ENCODE results near the gene MTERF1.

MTERF1 gene

GRCh38 chr7:91837397-91838070, 43.0 kb downstream of the MTERF1 start:
- no peak for TF ChIP-seq CTCF (IDR thresholded peaks at IDR 0.05; ENCODE audit: insufficient read depth, low read length, missing control alignments)
- ChIA-PET POLR2A (no interaction called here), CTCF (no interaction called here)
- no peak for DNase-seq (ENCODE audit: low read depth, low spot score)
- H3K4me3 ChIP-seq (ENCODE audit: low read depth, low read length), result no peak overlapping the region

DNA sequence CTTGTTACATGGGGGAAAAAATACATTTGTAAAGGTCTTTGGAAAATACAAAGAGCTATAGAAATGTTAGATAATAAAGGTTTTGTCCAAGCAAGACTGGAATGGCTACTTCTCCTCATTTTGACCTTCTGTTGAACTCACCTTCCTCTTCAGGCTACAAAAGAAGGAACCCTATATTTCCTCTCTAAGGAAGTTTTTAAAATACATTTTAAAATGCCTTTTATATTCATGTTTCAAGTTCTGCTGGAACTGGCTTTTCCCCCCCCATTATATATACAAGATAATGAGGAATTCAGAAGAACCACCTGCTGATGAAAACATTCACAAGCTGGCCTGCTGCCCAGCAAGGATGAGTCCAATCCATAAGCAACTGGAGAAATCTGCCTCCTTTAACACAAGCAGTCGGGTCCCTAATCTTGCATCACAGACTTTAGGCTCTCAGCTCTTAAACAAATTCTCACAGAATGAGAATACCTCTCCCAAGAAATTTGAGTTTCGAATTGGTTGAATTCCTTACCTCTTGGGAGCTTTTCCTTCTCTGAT, 44.6 kb downstream of the MTERF1 start:
- POLR2A ChIA-PET, result no interaction called here

DNA sequence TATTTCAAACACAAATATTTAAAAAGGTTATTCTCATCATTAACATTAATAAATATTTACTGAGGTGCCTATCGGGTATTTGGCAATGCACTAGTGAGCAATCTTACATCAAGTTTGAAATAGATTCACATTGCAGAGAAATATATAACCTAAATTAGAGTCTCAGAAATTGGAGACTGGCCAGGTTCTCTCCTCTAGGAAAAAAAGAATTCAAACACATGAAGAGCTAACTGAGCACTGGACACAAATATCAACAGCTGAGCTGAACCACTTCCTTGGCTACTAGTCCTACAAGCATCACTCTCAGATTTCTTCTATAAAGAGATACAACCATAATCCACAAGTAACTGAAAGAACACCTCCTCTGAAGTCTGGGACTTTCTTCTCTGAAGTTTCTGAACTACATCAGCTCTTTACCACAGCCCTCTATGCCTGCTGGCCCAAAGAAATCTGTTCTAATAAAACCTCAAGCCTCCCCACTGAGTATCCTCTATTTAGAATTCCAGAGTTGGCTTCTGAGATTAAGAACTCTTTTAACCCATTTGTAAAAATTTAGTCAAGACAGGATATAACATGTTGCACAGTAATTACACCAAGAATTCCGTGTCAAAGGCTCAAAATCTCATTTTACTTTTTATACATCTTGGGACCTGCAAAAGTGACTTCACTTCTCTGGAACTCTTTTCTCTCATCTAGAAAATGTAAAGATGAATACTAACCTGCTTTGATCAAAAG, 45.2 kb downstream of the MTERF1 start:
- POLR2A ChIA-PET, result no interaction called here
- TF ChIP-seq CTCF (IDR thresholded peaks at IDR 0.05; ENCODE audit: insufficient read depth, low read length, missing control alignments), result no peak
- CTCF ChIA-PET, result interaction anchor here (0.6 to 2.4 kb wide), 5 partner anchors 8 to 613 kb away, joined by 3 to 7 read pairs (median 4); partner anchors contain the start of gene GATAD1

More for the DNA sequence above, 44.6 kb downstream of the MTERF1 start:
- no peak for TF ChIP-seq CTCF (IDR thresholded peaks at IDR 0.05; ENCODE audit: insufficient read depth, low read length, missing control alignments)
- CTCF ChIA-PET, result interaction anchor here (1.2 to 2.4 kb wide), 2 partner anchors 44 to 612 kb away, joined by 4 to 7 read pairs; partner anchors contain the start of gene GATAD1
- DNase-seq (ENCODE audit: low read depth, low spot score), result no peak
- H3K4me3 ChIP-seq (ENCODE audit: low read depth, low read length), result no peak overlapping the region

GRCh38 chr7:91832493-91833045, 47.9 kb downstream of the MTERF1 start:
- ChIA-PET POLR2A (interaction anchor here (0.6 kb wide), 1 partner anchor 14 kb away, joined by 3 read pairs; no protein-coding TSS in a partner anchor), CTCF (interaction anchor here (0.7 to 4.7 kb wide), 6 partner anchors 9 to 663 kb away, joined by 3 to 42 read pairs (median 4); partner anchors contain the start of gene GATAD1)
- H3K4me3 ChIP-seq (ENCODE audit: low read depth, low read length), result no peak overlapping the region
- TF ChIP-seq CTCF (IDR thresholded peaks at IDR 0.05; ENCODE audit: insufficient read depth, low read length, missing control alignments), result no peak
- no peak for DNase-seq (ENCODE audit: low read depth, low spot score)

More for the DNA sequence above, 45.2 kb downstream of the MTERF1 start:
- DNase-seq (ENCODE audit: low read depth, low spot score), result no peak
- no peak overlapping the region for H3K4me3 ChIP-seq (ENCODE audit: low read depth, low read length)

DNA sequence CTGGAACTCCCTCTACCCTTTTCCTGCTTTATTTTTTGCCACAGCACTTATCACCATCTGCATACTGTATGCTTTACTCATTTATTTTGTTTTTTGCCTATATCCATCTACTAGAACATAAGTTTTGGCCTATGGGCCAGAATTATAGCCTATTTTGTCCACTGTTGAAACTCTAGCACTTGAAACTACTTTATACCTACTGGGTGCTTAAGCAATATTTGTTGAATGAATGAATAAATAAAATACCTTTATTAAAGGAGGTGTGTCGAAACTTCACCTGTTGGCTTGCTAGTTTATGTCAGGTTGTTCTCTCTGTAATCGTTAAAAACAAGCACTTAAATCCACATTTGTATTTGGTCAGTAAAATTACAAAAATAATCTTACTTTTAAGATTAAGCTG, 53.3 kb downstream of the MTERF1 start:
- no peak for TF ChIP-seq CTCF (IDR thresholded peaks at IDR 0.05; ENCODE audit: insufficient read depth, low read length, missing control alignments)
- no peak for DNase-seq (ENCODE audit: low read depth, low spot score)
- no peak overlapping the region for H3K4me3 ChIP-seq (ENCODE audit: low read depth, low read length)
- ChIA-PET POLR2A (no interaction called here), CTCF (interaction anchor here (0.5 to 1.0 kb wide), 2 partner anchors 11 to 119 kb away, joined by 3 read pairs; no protein-coding TSS in a partner anchor)

DNA sequence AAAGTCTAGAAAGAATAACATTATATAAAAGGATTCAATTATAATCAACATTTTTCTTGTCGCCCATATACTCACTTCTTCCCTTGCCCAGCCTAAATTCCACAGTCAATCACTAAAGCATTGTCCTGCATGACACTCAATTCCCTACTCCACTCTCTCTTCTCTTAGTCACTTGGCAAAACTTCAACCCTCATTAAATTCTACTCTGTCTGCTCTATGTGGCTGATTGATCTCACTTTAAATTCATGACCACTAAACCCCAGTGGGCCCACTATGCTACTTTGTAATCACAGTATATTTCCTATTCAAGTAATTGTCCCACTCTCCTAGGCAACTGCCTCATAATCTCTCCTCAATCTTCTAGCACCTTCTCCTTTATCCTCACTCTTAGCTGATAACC, 54.1 kb downstream of the MTERF1 start:
- ChIA-PET POLR2A (no interaction called here), CTCF (no interaction called here)
- TF ChIP-seq CTCF (IDR thresholded peaks at IDR 0.05; ENCODE audit: insufficient read depth, low read length, missing control alignments), result no peak
- H3K4me3 ChIP-seq (ENCODE audit: low read depth, low read length), result no peak overlapping the region
- DNase-seq (ENCODE audit: low read depth, low spot score), result no peak

All from AG04449 (cell line).